ENCODE measurements around the gene ARV1.

- TF ChIP-seq CTCF (IDR thresholded peaks at IDR 0.05) (no peak), POLR2A (IDR thresholded peaks at IDR 0.05) (no peak)
Measured at GRCh38 chr1:231044588-231044987, 65.7 kb downstream of the ARV1 start.
